ENCODE measurements around the gene MAD2L1BP.

GRCh38 chr6:43604174-43604573, 31.5 kb upstream of the MAD2L1BP start:
- TF ChIP-seq, protein P1, sequence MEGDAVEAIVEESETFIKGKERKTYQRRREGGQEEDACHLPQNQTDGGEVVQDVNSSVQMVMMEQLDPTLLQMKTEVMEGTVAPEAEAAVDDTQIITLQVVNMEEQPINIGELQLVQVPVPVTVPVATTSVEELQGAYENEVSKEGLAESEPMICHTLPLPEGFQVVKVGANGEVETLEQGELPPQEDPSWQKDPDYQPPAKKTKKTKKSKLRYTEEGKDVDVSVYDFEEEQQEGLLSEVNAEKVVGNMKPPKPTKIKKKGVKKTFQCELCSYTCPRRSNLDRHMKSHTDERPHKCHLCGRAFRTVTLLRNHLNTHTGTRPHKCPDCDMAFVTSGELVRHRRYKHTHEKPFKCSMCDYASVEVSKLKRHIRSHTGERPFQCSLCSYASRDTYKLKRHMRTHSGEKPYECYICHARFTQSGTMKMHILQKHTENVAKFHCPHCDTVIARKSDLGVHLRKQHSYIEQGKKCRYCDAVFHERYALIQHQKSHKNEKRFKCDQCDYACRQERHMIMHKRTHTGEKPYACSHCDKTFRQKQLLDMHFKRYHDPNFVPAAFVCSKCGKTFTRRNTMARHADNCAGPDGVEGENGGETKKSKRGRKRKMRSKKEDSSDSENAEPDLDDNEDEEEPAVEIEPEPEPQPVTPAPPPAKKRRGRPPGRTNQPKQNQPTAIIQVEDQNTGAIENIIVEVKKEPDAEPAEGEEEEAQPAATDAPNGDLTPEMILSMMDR (IDR thresholded peaks at IDR 0.05) = no peak
- TF ChIP-seq POLR2A (IDR thresholded peaks at IDR 0.05) = no peak
